Upper lobe of left lung (tissue), 6 donors: Measurements from ENCODE around the gene THBD. TPM values are rescaled to one million over a fixed set of nuclear protein-coding genes. Genes with fewer than 3 reads are reported as not detected.

Experiments used
- ATAC-seq, 2 donors: fragments of 200-7000 bp; cut with Tn5 transposase; one replicate each; pipeline ENCODE4 v1.9.1; 2022; ENCODE audit warnings: mild to moderate bottlenecking in 2 of 2, moderate library complexity in 2 of 2; ENCODE audit not compliant: low FRiP score in 2 of 2
- DNase-seq, 2 donors: peaks; one replicate each; pipeline ENCODE4 v3.0.0-alpha.2; 2019 to 2020
- H3K27ac ChIP-seq, 4 donors: fragments of 200-600 bp; sonication (generic); one replicate each; pipeline ENCODE4 v1.5.1; 2016 to 2019
- H3K27me3 ChIP-seq, 4 donors: fragments of 200-600 bp; sonication (generic); one replicate each; pipeline ENCODE4 v1.5.1; 2017 to 2019
- H3K36me3 ChIP-seq, 4 donors: fragments of 200-600 bp; sonication (generic); one replicate each; pipeline ENCODE4 v1.5.1; 2016 to 2019
- H3K4me1 ChIP-seq, 4 donors: fragments of 200-600 bp; sonication (generic); one replicate each; pipeline ENCODE4 v1.5.1; 2018 to 2019
- H3K4me3 ChIP-seq, 4 donors: fragments of 200-600 bp; sonication (generic); one replicate each; pipeline ENCODE4 v1.5.1; 2017 to 2019; ENCODE audit warnings: mild to moderate bottlenecking in 2 of 4, moderate library complexity in 1 of 4
- H3K9me3 ChIP-seq, 4 donors: fragments of 200-600 bp; sonication (generic); one replicate each; pipeline ENCODE4 v1.5.1; 2018 to 2019
- EP300 ChIP-seq, 4 donors: sonication (generic); formaldehyde crosslinking; IDR thresholded peaks; one replicate each; pipeline ENCODE4 v1.5.1; 2017; ENCODE audit warnings: antibody characterized with exemption in 4 of 4, control low read depth in 2 of 4
- POLR2A ChIP-seq, 4 donors: fragments of 450-650 bp; IDR thresholded peaks; one replicate each; pipeline ENCODE4 v1.5.1; 2016 to 2017; ENCODE audit warnings: antibody characterized with exemption in 4 of 4, mild to moderate bottlenecking in 2 of 4
- POLR2AphosphoS5 ChIP-seq, 2 donors: sonication (generic); formaldehyde crosslinking; IDR thresholded peaks; one replicate each; pipeline ENCODE4 v1.5.1; 2017; ENCODE audit warnings: antibody characterized with exemption in 2 of 2
- WGBS, 2 donors: methylation state at CpG; one replicate each; pipeline ENCODE4 v1.1.5; 2017 to 2018; 5-methylcytosine and 5-hydroxymethylcytosine counted together
- total RNA-seq, 6 donors: library from RNA; depleted of rRNA in 4 of 6; stranded (reverse); fragments of >200 nt in 4 of 6; gene quantifications; one replicate each; pipeline versions ENCODE4 v1.1.0 to v1.2.1, GENCODE V29; 2016 to 2021
- TF ChIP-seq, protein P1 (sequence below), 6 experiments: fragments of 450-650 bp in 4 of 6; fragments of 200-600 bp in 2 of 6; sonication (generic) in 2 of 6; IDR thresholded peaks; one replicate each; pipeline ENCODE4 v1.5.1; 2016 to 2019; ENCODE audit warnings: antibody characterized with exemption in 6 of 6
- donor health status: DM: no; HTN: no; CAD: no; lungs with moderate emphysema.
- donor health status: DM: no; HTN: yes; CAD: no; lungs with severe emphysema.

The THBD gene
- total RNA-seq, 6 donors from 2014 or later: 17.8 to 235 (median 88.1) TPM

- ATAC-seq (no peak), DNase-seq (no peak)
- Histone ChIP-seq H3K4me1 (peaks cover 0 to 7% (median 4%) of the 10 kb centered on the region in 4 donors), H3K27me3 (no peaks in the 10 kb centered on the region), H3K27ac (no peak overlapping the region), H3K36me3 (no peaks in the 10 kb centered on the region), H3K9me3 (no peaks in the 10 kb centered on the region), H3K4me3 (no peak overlapping the region)
- TF ChIP-seq POLR2AphosphoS5 (IDR thresholded peaks at IDR 0.05) (no peak), POLR2A (IDR thresholded peaks at IDR 0.05) (no peak), EP300 (IDR thresholded peaks at IDR 0.05) (no peak)
- TF ChIP-seq, protein P1, sequence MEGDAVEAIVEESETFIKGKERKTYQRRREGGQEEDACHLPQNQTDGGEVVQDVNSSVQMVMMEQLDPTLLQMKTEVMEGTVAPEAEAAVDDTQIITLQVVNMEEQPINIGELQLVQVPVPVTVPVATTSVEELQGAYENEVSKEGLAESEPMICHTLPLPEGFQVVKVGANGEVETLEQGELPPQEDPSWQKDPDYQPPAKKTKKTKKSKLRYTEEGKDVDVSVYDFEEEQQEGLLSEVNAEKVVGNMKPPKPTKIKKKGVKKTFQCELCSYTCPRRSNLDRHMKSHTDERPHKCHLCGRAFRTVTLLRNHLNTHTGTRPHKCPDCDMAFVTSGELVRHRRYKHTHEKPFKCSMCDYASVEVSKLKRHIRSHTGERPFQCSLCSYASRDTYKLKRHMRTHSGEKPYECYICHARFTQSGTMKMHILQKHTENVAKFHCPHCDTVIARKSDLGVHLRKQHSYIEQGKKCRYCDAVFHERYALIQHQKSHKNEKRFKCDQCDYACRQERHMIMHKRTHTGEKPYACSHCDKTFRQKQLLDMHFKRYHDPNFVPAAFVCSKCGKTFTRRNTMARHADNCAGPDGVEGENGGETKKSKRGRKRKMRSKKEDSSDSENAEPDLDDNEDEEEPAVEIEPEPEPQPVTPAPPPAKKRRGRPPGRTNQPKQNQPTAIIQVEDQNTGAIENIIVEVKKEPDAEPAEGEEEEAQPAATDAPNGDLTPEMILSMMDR (IDR thresholded peaks at IDR 0.05): no peak
- 82 to 83% methylated on average over 3 of the region's 3 CpGs for WGBS, 2 donors
These were observed 24.8 kb downstream of the THBD start for GRCh38 chr20:23024701-23025100.

GRCh38 chr20:23023621-23024177 is 25.8 kb downstream of the THBD start:
- DNase-seq: no peak
- Histone ChIP-seq H3K4me1 (peaks cover 0 to 14% (median 4%) of the 10 kb centered on the region in 4 donors), H3K36me3 (no peaks in the 10 kb centered on the region), H3K4me3 (no peak overlapping the region), H3K27me3 (no peaks in the 10 kb centered on the region), H3K27ac (no peak overlapping the region), H3K9me3 (no peaks in the 10 kb centered on the region)
- 81 to 86% methylated on average over 7 to 10 of the region's 10 CpGs for WGBS, 2 donors
- TF ChIP-seq POLR2AphosphoS5 (IDR thresholded peaks at IDR 0.05): no peak
- TF ChIP-seq EP300 (IDR thresholded peaks at IDR 0.05): no peak
- TF ChIP-seq, protein P1 (IDR thresholded peaks at IDR 0.05): no peak
- TF ChIP-seq POLR2A (IDR thresholded peaks at IDR 0.05): no peak
- no peak for ATAC-seq

- ATAC-seq (no peak), DNase-seq (no peak)
- TF ChIP-seq, protein P1 (IDR thresholded peaks at IDR 0.05): no peak
- no peak for TF ChIP-seq POLR2A (IDR thresholded peaks at IDR 0.05)
- Histone ChIP-seq H3K4me1 (peaks cover 0 to 14% (median 2%) of the 10 kb centered on the region in 4 donors), H3K9me3 (no peaks in the 10 kb centered on the region), H3K27me3 (no peaks in the 10 kb centered on the region), H3K4me3 (no peak overlapping the region), H3K27ac (no peak overlapping the region), H3K36me3 (no peaks in the 10 kb centered on the region)
- whole genome bisulfite sequencing, 2 donors: 66 to 68% methylated on average over 4 of the region's 4 CpGs
These were observed 26.6 kb downstream of the THBD start for GRCh38 chr20:23022849-23023248.

- Histone ChIP-seq H3K4me1 (peaks cover 0 to 14% (median 2%) of the 10 kb centered on the region in 4 donors), H3K27ac (no peak overlapping the region), H3K36me3 (no peaks in the 10 kb centered on the region), H3K27me3 (no peaks in the 10 kb centered on the region), H3K9me3 (no peaks in the 10 kb centered on the region), H3K4me3 (no peak overlapping the region)
- DNase-seq (no peak), ATAC-seq (no peak)
- no peak for TF ChIP-seq POLR2A (IDR thresholded peaks at IDR 0.05)
- TF ChIP-seq EP300 (IDR thresholded peaks at IDR 0.05): no peak
- no peak for TF ChIP-seq POLR2AphosphoS5 (IDR thresholded peaks at IDR 0.05)
- TF ChIP-seq, protein P1 (IDR thresholded peaks at IDR 0.05): no peak
- WGBS, 2 donors: 86 to 94% methylated on average over 5 of the region's 5 CpGs
These were observed 27.5 kb downstream of the THBD start for GRCh38 chr20:23021951-23022350.

DNA sequence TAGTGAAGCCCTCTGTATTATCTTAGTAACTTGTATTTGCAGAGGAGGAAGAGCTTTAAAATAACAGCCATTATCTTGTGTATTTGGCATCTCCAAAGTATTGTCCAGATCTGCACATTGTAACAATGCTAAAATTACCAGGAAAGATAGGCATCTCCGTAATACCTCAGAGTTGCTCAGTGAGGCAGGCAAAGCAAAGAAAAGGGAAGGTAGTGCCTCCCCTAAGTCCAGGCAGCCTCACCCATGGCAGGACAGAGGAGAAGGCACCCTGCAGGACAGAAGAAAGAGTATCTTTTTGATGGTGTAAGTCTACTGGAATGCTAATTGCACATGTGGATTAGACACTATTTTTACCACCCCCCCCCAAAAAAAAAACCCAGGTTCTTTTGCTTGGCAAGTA is 27.9 kb downstream of the THBD start:
- Histone ChIP-seq H3K9me3 (no peaks in the 10 kb centered on the region), H3K27me3 (no peaks in the 10 kb centered on the region), H3K4me1 (peaks cover 0 to 14% (median 2%) of the 10 kb centered on the region in 4 donors), H3K4me3 (no peak overlapping the region), H3K36me3 (no peaks in the 10 kb centered on the region), H3K27ac (no peak overlapping the region)
- ATAC-seq: no peak
- TF ChIP-seq, protein P1 (IDR thresholded peaks at IDR 0.05): no peak
- TF ChIP-seq EP300 (IDR thresholded peaks at IDR 0.05) (no peak), POLR2AphosphoS5 (IDR thresholded peaks at IDR 0.05) (no peak), POLR2A (IDR thresholded peaks at IDR 0.05) (no peak)
- no peak for DNase-seq
- WGBS, 2 donors: 74 to 76% methylated on average over 1 of the region's 1 CpG
